ENCODE measurements around the gene CHCHD6. TPM values are rescaled to one million over a fixed set of nuclear protein-coding genes. Genes with fewer than 3 reads are reported as not detected.

The CHCHD6 gene
- total and polyA plus RNA-seq, 2 donors (not counting 3 experiments of a cell fraction or from before 2014, with no cell fraction given) = 8.4 to 10.1 TPM

DNA sequence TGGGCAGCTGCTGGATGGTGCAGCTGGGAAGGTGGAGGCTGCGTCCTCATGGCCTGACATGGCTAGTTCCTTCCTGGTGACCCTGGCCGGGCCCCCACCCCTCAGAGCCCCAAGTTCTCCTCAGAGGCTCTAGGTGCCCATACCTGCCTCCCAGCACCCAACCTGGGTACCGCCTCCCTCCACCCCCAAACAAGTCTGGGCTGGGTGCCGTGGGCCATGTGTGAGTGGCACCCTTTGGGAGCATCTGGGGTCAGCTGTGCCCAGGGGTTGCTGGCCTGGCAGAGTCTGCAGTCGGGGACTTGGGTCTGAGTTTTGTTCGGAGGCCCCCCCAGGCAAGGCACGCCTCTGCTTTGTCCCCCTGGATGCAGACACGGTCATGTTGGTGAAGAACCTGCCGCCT, 289.4 kb downstream of the CHCHD6 start:
- no peak for DNase-seq (ENCODE audit: low read depth, low spot score)
- BruUV-seq (replicated peaks) = no TSS peak
- no peak for FAIRE-seq
- POLR2A ChIA-PET = no interaction called here
- no peak overlapping the region for H3K4me3 ChIP-seq (replicated peaks in 1 of 3; ENCODE audit: insufficient read depth in 1 of 3, low read depth in 1 of 3, low read length in 3 of 3)
- no peaks in the 10 kb centered on the region for H4K20me1 ChIP-seq (replicated peaks; ENCODE audit: control insufficient read depth, extremely low read depth, insufficient read depth, low read length)
- intact Hi-C loops (cut with micrococcal nuclease) (no loop called here), dilution Hi-C loops (cut with MboI; ENCODE audit: extremely low pct_ligation_motif_present, low sequenced_read_pairs) (no loop called here)
- H2AFZ ChIP-seq (ENCODE audit: low read depth, low read length) = no peak overlapping the region
- H3K27me3 ChIP-seq (ENCODE audit: control insufficient read depth in 2 of 2, insufficient read depth in 2 of 2, low read length in 2 of 2) = no peaks in the 10 kb centered on the region
- TF ChIP-seq, protein P1, sequence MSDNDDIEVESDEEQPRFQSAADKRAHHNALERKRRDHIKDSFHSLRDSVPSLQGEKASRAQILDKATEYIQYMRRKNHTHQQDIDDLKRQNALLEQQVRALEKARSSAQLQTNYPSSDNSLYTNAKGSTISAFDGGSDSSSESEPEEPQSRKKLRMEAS (IDR thresholded peaks at IDR 0.05; ENCODE audit: insufficient read depth, insufficient read length) = no peak
- TF ChIP-seq POLR2A (IDR thresholded peaks at IDR 0.05; ENCODE audit: low read depth, low read length) = no peak
- TF ChIP-seq FOS (IDR thresholded peaks at IDR 0.05; ENCODE audit: borderline replicate concordance, insufficient read depth, low read length) = no peak
- TF ChIP-seq GATA2 (IDR thresholded peaks at IDR 0.05; ENCODE audit: insufficient read depth, insufficient read length, low read depth, low read length) = no peak
- TF ChIP-seq, protein P2, sequence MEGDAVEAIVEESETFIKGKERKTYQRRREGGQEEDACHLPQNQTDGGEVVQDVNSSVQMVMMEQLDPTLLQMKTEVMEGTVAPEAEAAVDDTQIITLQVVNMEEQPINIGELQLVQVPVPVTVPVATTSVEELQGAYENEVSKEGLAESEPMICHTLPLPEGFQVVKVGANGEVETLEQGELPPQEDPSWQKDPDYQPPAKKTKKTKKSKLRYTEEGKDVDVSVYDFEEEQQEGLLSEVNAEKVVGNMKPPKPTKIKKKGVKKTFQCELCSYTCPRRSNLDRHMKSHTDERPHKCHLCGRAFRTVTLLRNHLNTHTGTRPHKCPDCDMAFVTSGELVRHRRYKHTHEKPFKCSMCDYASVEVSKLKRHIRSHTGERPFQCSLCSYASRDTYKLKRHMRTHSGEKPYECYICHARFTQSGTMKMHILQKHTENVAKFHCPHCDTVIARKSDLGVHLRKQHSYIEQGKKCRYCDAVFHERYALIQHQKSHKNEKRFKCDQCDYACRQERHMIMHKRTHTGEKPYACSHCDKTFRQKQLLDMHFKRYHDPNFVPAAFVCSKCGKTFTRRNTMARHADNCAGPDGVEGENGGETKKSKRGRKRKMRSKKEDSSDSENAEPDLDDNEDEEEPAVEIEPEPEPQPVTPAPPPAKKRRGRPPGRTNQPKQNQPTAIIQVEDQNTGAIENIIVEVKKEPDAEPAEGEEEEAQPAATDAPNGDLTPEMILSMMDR (IDR thresholded peaks at IDR 0.05; ENCODE audit: extremely low read depth in 1 of 2, insufficient read depth in 1 of 2, low read depth in 1 of 2, low read length in 2 of 2) = no peak
- no peak for TF ChIP-seq JUN (IDR thresholded peaks at IDR 0.05; ENCODE audit: borderline replicate concordance, insufficient read depth, insufficient read length, low read depth)
- TF ChIP-seq POLR2AphosphoS5 (IDR thresholded peaks at IDR 0.05; ENCODE audit: insufficient read depth, low read depth, low read length) = no peak
- no peak for TF ChIP-seq EZH2 (IDR thresholded peaks at IDR 0.05; ENCODE audit: borderline replicate concordance, low read depth, low read length, severe bottlenecking)
- TF ChIP-seq MYC (IDR thresholded peaks at IDR 0.05; ENCODE audit: low read depth, low read length) = no peak
- no peak overlapping the region for H3K9ac ChIP-seq (replicated peaks; ENCODE audit: extremely low read depth, insufficient read depth, low read length)
- no peaks in the 10 kb centered on the region for H3K9me1 ChIP-seq (replicated peaks; ENCODE audit: control insufficient read depth, extremely low read depth, insufficient read depth, low read length)
- no peaks in the 10 kb centered on the region for H3K79me2 ChIP-seq (ENCODE audit: control insufficient read depth, insufficient read depth, low read length)
- CTCF ChIA-PET = no interaction called here
- H3K4me1 ChIP-seq (ENCODE audit: control insufficient read depth, extremely low read depth, insufficient read depth, low read length) = no peaks in the 10 kb centered on the region
- no peak overlapping the region for H3K4me2 ChIP-seq (ENCODE audit: insufficient read depth, low read length)
- H3K9me3 ChIP-seq (replicated peaks; ENCODE audit: control insufficient read depth, insufficient read depth, low read length) = no peaks in the 10 kb centered on the region
- H3K27ac ChIP-seq (ENCODE audit: insufficient read depth, low read depth, low read length) = no peak overlapping the region
- peaks cover 0 to 2% of the 10 kb centered on the region in 2 experiments for H3K36me3 ChIP-seq (ENCODE audit: control insufficient read depth in 2 of 2, extremely low read depth in 1 of 2, insufficient read depth in 2 of 2, low read length in 2 of 2)

Measured in endothelial cell of umbilical vein (primary cell).